ENCODE data around the gene FBRS.

The FBRS gene

DNA sequence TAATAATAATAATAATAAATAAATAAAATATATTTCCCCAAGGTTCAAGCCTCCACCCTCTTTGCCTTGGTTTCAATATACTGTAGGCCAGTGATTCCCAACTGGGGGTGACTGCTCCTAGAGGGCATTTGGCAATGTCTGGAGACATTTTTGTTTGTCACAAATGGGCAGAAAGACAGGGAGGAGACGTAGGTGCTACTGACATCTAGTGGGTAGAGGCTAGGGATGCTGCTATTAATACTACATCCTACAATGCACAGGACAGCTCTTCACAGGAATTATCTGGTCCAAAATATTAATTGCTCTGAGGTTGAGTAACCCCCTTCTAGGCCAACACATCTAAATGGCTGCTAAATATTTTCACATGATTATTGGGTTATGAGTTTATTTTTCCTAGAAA, 20.3 kb upstream of the FBRS start:
- Histone ChIP-seq H3K36me3 (replicated peaks) (no peaks in the 10 kb centered on the region), H3K27ac (no peak overlapping the region), H3K27me3 (replicated peaks) (no peaks in the 10 kb centered on the region), H3K4me3 (ENCODE audit: low read depth, low read length) (no peak overlapping the region)
- in situ Hi-C loops (cut with HindIII; ENCODE audit: low pct_ligation_motif_present, low sequenced_read_pairs): no loop called here
- TF ChIP-seq, protein P1, sequence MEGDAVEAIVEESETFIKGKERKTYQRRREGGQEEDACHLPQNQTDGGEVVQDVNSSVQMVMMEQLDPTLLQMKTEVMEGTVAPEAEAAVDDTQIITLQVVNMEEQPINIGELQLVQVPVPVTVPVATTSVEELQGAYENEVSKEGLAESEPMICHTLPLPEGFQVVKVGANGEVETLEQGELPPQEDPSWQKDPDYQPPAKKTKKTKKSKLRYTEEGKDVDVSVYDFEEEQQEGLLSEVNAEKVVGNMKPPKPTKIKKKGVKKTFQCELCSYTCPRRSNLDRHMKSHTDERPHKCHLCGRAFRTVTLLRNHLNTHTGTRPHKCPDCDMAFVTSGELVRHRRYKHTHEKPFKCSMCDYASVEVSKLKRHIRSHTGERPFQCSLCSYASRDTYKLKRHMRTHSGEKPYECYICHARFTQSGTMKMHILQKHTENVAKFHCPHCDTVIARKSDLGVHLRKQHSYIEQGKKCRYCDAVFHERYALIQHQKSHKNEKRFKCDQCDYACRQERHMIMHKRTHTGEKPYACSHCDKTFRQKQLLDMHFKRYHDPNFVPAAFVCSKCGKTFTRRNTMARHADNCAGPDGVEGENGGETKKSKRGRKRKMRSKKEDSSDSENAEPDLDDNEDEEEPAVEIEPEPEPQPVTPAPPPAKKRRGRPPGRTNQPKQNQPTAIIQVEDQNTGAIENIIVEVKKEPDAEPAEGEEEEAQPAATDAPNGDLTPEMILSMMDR (IDR thresholded peaks at IDR 0.05; ENCODE audit: low read depth, low read length, missing control alignments): peak; percentile 73
- peak; percentile 42 for DNase-seq

DNA sequence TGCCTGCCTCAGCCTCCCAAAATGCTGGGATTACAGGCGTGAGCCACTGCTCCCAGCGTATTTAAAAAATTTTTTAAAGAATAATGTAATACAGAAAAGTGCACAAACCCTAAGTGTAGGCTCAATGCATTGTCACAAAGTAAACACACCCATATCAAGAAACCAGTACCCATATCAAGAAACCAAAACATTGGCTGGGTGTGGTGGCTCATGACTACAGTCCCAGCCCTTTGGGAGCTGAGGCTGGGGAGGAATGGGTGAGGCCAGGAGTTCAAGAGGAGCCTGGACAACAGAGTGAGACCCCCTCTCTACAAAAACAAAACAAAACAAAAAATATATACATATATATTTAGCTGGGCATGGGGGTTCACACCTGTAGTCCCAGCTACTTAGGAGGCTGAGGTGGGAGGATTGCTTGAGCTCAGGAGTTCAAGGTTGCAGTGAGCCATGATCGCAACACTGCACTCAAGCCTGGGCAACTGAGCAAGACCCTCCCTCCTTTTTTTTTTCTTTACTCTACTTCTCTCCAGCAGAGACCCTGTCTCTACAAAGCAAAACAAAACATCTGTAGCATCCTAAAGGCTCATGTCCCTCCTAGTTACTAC, 16.8 kb upstream of the FBRS start:
- TF ChIP-seq, protein P1 (IDR thresholded peaks at IDR 0.05; ENCODE audit: low read depth, low read length, missing control alignments): no peak
- no peak for DNase-seq
- Histone ChIP-seq H3K27ac (no peak overlapping the region), H3K27me3 (replicated peaks) (no peaks in the 10 kb centered on the region), H3K4me3 (ENCODE audit: low read depth, low read length) (no peak overlapping the region), H3K36me3 (replicated peaks) (no peaks in the 10 kb centered on the region)
- in situ Hi-C loops (cut with HindIII; ENCODE audit: low pct_ligation_motif_present, low sequenced_read_pairs): no loop called here

DNA sequence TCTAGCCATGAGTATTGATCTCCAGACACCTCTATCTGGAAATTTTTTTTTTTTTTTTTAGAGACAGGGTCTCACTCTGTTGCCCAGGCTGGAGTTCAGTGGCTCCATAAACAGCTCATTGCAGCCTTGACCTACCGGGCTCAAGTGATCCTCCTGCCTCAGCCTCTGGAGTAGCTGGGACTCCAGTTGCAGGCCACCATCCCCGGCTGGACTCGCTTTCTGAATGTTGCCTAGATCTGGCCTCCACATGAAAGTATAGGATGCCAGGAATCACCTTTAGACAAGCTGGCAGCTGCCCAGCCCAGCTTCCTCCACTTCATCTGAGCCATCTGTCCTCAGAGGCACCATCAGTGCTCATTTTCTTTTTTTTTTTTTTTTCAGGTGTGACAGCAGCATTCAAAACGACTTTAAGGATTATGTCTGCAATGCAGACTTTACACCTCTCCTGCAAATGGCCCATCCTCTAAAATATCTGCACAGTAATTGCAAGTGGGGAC, 13.8 kb upstream of the FBRS start:
- DNase-seq: no peak
- no peaks in the 10 kb centered on the region for H3K27me3 ChIP-seq (replicated peaks)
- H3K27ac ChIP-seq: no peak overlapping the region
- no peak overlapping the region for H3K4me3 ChIP-seq (ENCODE audit: low read depth, low read length)
- no peaks in the 10 kb centered on the region for H3K36me3 ChIP-seq (replicated peaks)
- TF ChIP-seq, protein P1 (IDR thresholded peaks at IDR 0.05; ENCODE audit: low read depth, low read length, missing control alignments): no peak
- in situ Hi-C loops (cut with HindIII; ENCODE audit: low pct_ligation_motif_present, low sequenced_read_pairs): no loop called here

DNA sequence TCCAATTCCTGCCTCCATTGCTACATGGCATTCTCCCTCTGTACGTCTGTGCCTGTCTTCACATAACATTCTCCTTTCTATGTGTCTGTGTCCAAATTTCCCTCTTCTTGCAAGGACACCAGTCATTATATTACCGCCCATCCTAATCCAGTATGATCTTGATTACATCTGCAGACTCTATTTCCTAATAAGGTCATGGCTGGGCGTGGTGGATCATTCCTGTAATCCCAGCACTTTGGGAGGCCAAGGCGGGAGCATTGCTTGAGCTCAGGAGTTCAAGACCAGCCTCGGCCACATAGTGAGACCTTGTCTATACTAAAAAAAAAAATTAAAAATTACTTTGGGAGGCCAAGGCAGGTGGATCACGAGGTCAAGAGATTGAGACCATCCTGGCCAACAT, 12.5 kb upstream of the FBRS start:
- in situ Hi-C loops (cut with HindIII; ENCODE audit: low pct_ligation_motif_present, low sequenced_read_pairs): no loop called here
- TF ChIP-seq, protein P1 (IDR thresholded peaks at IDR 0.05; ENCODE audit: low read depth, low read length, missing control alignments): no peak
- H3K27me3 ChIP-seq (replicated peaks): no peaks in the 10 kb centered on the region
- no peaks in the 10 kb centered on the region for H3K36me3 ChIP-seq (replicated peaks)
- no peak for DNase-seq
- no peak overlapping the region for H3K4me3 ChIP-seq (ENCODE audit: low read depth, low read length)
- H3K27ac ChIP-seq: no peak overlapping the region

DNA sequence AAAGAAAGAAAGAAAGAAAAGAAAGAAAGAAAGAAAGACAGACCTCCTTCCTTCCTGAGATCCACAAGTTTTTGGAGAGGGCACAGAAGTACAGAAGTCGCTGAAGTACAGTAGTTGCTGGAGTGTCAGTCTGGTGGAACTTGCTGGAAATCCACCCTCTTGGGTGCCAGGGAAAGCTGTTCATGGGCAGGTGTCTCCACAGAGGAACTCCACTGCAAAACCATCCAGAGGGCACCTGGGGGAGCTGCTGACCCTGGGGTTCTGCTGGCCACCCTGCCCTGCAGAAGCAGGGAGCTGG, 11.0 kb upstream of the FBRS start:
- TF ChIP-seq, protein P1 (IDR thresholded peaks at IDR 0.05; ENCODE audit: low read depth, low read length, missing control alignments): no peak
- in situ Hi-C loops (cut with HindIII; ENCODE audit: low pct_ligation_motif_present, low sequenced_read_pairs): no loop called here

DNA sequence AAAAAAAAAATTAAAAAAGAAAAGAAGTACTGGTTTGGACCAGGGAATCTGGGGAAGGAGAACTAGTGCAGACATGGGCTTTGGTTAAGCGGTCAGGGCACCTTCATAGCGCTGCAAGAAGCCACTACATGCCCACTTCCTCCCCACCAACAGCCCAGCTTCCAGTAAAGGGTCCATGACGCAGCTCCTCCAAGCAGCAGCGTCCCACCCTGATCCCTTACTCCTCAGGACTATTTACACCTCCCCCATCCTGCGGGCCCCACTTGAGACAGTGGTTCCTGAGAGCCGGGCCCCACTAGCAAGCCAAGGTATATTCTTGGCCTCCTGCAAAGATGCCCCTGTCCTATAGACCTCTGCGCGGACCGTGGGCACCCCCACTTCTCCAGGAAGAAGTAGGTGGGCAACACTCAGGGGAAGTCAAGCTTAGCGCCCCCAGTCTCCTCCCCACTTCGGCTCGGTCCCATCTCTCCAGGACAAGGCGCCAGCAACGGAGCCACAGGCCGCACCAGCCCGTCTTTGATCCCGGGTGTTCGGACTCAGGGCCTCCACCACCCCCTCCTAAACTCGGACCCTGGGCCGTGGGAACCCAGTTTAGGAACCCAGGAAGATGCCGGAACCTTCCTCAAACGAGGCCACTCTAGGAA, 8.4 kb upstream of the FBRS start:
- no peak for DNase-seq
- Histone ChIP-seq H3K27ac (peak overlapping the region; percentile 41), H3K27me3 (replicated peaks) (no peaks in the 10 kb centered on the region), H3K36me3 (replicated peaks) (peaks cover 10% of the 10 kb centered on the region), H3K4me3 (ENCODE audit: low read depth, low read length) (peak overlapping the region; percentile 52)
- TF ChIP-seq, protein P1 (IDR thresholded peaks at IDR 0.05; ENCODE audit: low read depth, low read length, missing control alignments): no peak
- in situ Hi-C loops (cut with HindIII; ENCODE audit: low pct_ligation_motif_present, low sequenced_read_pairs): no loop called here

More for the DNA sequence above, 11.0 kb upstream of the FBRS start:
- Histone ChIP-seq H3K4me3 (ENCODE audit: low read depth, low read length) (no peak overlapping the region), H3K27ac (no peak overlapping the region), H3K27me3 (replicated peaks) (no peaks in the 10 kb centered on the region), H3K36me3 (replicated peaks) (no peaks in the 10 kb centered on the region)
- no peak for DNase-seq

All from brain microvascular endothelial cell (primary cell).